Measurements from ENCODE around the gene DIP2B. TPM values are rescaled to one million over a fixed set of nuclear protein-coding genes. Genes with fewer than 3 reads are reported as not detected.
"Not testable (repeated sequence)": the region's sequence is repeated elsewhere in the genome, so short reads cannot be mapped to it uniquely, and the experiment has no call there.

Gene DIP2B
- polyA plus RNA-seq, 1 donor from 2014 or later: 44.0 TPM

DNA sequence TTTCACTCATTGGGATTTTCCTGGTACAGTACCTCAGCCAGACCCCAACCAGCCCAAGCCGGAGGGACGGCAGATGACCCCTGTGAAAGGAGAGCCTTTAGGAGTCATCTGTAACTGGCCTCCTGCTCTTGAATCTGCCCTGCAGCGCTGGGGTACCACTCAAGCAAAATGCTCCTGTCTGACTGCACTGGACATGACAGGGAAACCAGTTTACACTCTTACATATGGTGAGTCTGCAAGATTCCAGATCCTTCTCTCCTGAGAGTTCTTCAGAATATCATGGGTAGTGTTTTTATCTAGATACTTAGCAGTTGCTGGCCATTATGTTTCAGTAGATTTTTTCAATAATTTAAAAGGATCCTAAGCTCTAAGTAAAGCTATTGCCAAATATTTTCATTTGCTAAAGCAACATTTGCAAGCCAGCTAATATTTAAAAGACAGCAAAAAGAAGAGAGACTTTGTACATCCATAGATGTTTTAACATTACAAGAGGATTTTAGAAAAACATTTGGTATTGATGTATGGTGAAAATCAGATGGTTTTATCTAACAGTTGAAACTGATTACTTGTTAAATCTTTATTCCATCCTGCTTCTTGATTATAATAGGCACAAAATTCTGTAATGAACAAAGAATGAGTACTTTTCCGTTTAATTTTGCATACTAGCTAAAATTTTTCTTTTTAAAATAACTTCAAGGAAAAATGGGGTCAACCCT lies 174.0 kb downstream of the DIP2B start:
- Histone ChIP-seq H3K36me3 (ENCODE audit: insufficient read depth, low read length) (no peaks in the 10 kb centered on the region), H3K79me2 (replicated peaks; ENCODE audit: insufficient read depth, low read length) (no peaks in the 10 kb centered on the region), H4K20me1 (ENCODE audit: insufficient read depth) (no peaks in the 10 kb centered on the region), H3K9ac (ENCODE audit: low read length) (no peak overlapping the region), H3F3A (ENCODE audit: insufficient read depth, low read length, poor library complexity, severe bottlenecking) (no peaks in the 10 kb centered on the region), H3K9me3 (ENCODE audit: low read length) (no peaks in the 10 kb centered on the region), H3K9me2 (ENCODE audit: insufficient read depth, low read length) (no peaks in the 10 kb centered on the region), H2AFZ (ENCODE audit: low read depth, low read length) (no peak overlapping the region), H3K27ac (ENCODE audit: low read length) (no peak overlapping the region), H3K4me3 (ENCODE audit: low read length) (no peak overlapping the region), H3K4me2 (ENCODE audit: low read length) (no peak overlapping the region), H3K27me3 (ENCODE audit: insufficient read depth, low read depth, low read length) (no peaks in the 10 kb centered on the region)
- TF ChIP-seq RAD21 (conservative IDR thresholded peaks at IDR 0.05) (no peak), SMC3 (conservative IDR thresholded peaks at IDR 0.05; ENCODE audit: poor library complexity) (no peak), POLR2AphosphoS5 (IDR thresholded peaks at IDR 0.05) (no peak), MXI1 (conservative IDR thresholded peaks at IDR 0.05; ENCODE audit: poor library complexity, severe bottlenecking) (no peak), EP300 (conservative IDR thresholded peaks at IDR 0.05; ENCODE audit: poor library complexity, severe bottlenecking) (no peak), TAF1 (IDR thresholded peaks at IDR 0.05; ENCODE audit: low read depth) (no peak), EZH2 (IDR thresholded peaks at IDR 0.05; ENCODE audit: borderline replicate concordance, insufficient read depth, low read length, poor library complexity, severe bottlenecking) (no peak)
- TF ChIP-seq, protein P1, sequence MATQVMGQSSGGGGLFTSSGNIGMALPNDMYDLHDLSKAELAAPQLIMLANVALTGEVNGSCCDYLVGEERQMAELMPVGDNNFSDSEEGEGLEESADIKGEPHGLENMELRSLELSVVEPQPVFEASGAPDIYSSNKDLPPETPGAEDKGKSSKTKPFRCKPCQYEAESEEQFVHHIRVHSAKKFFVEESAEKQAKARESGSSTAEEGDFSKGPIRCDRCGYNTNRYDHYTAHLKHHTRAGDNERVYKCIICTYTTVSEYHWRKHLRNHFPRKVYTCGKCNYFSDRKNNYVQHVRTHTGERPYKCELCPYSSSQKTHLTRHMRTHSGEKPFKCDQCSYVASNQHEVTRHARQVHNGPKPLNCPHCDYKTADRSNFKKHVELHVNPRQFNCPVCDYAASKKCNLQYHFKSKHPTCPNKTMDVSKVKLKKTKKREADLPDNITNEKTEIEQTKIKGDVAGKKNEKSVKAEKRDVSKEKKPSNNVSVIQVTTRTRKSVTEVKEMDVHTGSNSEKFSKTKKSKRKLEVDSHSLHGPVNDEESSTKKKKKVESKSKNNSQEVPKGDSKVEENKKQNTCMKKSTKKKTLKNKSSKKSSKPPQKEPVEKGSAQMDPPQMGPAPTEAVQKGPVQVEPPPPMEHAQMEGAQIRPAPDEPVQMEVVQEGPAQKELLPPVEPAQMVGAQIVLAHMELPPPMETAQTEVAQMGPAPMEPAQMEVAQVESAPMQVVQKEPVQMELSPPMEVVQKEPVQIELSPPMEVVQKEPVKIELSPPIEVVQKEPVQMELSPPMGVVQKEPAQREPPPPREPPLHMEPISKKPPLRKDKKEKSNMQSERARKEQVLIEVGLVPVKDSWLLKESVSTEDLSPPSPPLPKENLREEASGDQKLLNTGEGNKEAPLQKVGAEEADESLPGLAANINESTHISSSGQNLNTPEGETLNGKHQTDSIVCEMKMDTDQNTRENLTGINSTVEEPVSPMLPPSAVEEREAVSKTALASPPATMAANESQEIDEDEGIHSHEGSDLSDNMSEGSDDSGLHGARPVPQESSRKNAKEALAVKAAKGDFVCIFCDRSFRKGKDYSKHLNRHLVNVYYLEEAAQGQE (IDR thresholded peaks at IDR 0.05; ENCODE audit: borderline replicate concordance): no peak
- TF ChIP-seq, protein P2, sequence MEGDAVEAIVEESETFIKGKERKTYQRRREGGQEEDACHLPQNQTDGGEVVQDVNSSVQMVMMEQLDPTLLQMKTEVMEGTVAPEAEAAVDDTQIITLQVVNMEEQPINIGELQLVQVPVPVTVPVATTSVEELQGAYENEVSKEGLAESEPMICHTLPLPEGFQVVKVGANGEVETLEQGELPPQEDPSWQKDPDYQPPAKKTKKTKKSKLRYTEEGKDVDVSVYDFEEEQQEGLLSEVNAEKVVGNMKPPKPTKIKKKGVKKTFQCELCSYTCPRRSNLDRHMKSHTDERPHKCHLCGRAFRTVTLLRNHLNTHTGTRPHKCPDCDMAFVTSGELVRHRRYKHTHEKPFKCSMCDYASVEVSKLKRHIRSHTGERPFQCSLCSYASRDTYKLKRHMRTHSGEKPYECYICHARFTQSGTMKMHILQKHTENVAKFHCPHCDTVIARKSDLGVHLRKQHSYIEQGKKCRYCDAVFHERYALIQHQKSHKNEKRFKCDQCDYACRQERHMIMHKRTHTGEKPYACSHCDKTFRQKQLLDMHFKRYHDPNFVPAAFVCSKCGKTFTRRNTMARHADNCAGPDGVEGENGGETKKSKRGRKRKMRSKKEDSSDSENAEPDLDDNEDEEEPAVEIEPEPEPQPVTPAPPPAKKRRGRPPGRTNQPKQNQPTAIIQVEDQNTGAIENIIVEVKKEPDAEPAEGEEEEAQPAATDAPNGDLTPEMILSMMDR (IDR thresholded peaks at IDR 0.05; ENCODE audit: poor library complexity, severe bottlenecking): no peak

- TF ChIP-seq, protein P1 (IDR thresholded peaks at IDR 0.05; ENCODE audit: borderline replicate concordance): no peak
- no peak for TF ChIP-seq TAF1 (IDR thresholded peaks at IDR 0.05; ENCODE audit: low read depth)
- TF ChIP-seq MXI1 (conservative IDR thresholded peaks at IDR 0.05; ENCODE audit: poor library complexity, severe bottlenecking): no peak
- TF ChIP-seq POLR2AphosphoS5 (IDR thresholded peaks at IDR 0.05): no peak
- H3K79me2 ChIP-seq (replicated peaks; ENCODE audit: insufficient read depth, low read length): no peaks in the 10 kb centered on the region
- no peaks in the 10 kb centered on the region for H3F3A ChIP-seq (ENCODE audit: insufficient read depth, low read length, poor library complexity, severe bottlenecking)
- no peaks in the 10 kb centered on the region for H4K20me1 ChIP-seq (ENCODE audit: insufficient read depth)
- no peaks in the 10 kb centered on the region for H3K9me3 ChIP-seq (ENCODE audit: low read length)
- H3K27me3 ChIP-seq (ENCODE audit: insufficient read depth, low read depth, low read length): no peaks in the 10 kb centered on the region
- no peak overlapping the region for H3K9ac ChIP-seq (ENCODE audit: low read length)
- no peak overlapping the region for H2AFZ ChIP-seq (ENCODE audit: low read depth, low read length)
- H3K4me3 ChIP-seq (ENCODE audit: low read length): no peak overlapping the region
- no peak overlapping the region for H3K4me2 ChIP-seq (ENCODE audit: low read length)
- no peaks in the 10 kb centered on the region for H3K9me2 ChIP-seq (ENCODE audit: insufficient read depth, low read length)
- no peak overlapping the region for H3K27ac ChIP-seq (ENCODE audit: low read length)
- no peaks in the 10 kb centered on the region for H3K36me3 ChIP-seq (ENCODE audit: insufficient read depth, low read length)
Measured at GRCh38 chr12:50679612-50680011, 174.8 kb downstream of the DIP2B start.

- not testable (repeated sequence) for H3K79me2 ChIP-seq (replicated peaks; ENCODE audit: insufficient read depth, low read length); H2AFZ ChIP-seq (ENCODE audit: low read depth, low read length); H3K27ac ChIP-seq (ENCODE audit: low read length); H3K9me3 ChIP-seq (ENCODE audit: low read length); H3F3A ChIP-seq (ENCODE audit: insufficient read depth, low read length, poor library complexity, severe bottlenecking); H3K27me3 ChIP-seq (ENCODE audit: insufficient read depth, low read depth, low read length); H4K20me1 ChIP-seq (ENCODE audit: insufficient read depth); H3K4me3 ChIP-seq (ENCODE audit: low read length); H3K36me3 ChIP-seq (ENCODE audit: insufficient read depth, low read length); H3K9ac ChIP-seq (ENCODE audit: low read length); H3K4me2 ChIP-seq (ENCODE audit: low read length); H3K9me2 ChIP-seq (ENCODE audit: insufficient read depth, low read length)
Measured at GRCh38 chr12:50681064-50681463, 176.3 kb downstream of the DIP2B start.

All from neural cell (in vitro differentiated cells).